DND-41 (cell line): ENCODE measurements around the gene DCC.

Experiments
- EZH2 ChIP-seq: IDR thresholded peaks from 3 replicates; pipeline ENCODE4 v1.6.1; 2012; ENCODE audit warnings: borderline replicate concordance, low read depth, mild to moderate bottlenecking, moderate library complexity, low read length, inconsistent platforms; ENCODE audit not compliant: severe bottlenecking
- TF ChIP-seq, protein P1 (sequence below): IDR thresholded peaks from 2 replicates; pipeline ENCODE4 v1.5.1; 2012; ENCODE audit warnings: borderline replicate concordance, low read length, moderate library complexity, mild to moderate bottlenecking; ENCODE audit not compliant: poor library complexity, severe bottlenecking; ENCODE audit errors: extremely low read depth

DNA sequence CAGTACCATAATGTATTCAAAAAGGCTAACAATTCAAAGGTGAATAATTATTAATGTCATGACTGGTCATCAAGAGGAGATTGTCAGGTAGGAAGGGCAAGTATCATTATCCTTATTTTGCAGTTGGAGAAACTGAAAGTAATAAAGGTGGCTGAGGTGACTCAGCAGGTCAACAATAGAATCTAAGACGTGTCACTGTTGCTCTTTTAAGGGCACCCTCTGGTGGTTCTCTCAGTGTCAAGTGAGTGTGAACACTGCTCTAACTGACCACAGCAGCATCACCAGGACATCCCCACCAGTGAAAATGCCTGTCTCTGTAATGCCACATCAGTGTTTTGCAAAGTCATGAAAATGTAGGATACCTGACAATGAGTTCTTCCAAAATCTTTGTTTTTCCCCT is 69.7 kb downstream of the DCC start:
- TF ChIP-seq, protein P1, sequence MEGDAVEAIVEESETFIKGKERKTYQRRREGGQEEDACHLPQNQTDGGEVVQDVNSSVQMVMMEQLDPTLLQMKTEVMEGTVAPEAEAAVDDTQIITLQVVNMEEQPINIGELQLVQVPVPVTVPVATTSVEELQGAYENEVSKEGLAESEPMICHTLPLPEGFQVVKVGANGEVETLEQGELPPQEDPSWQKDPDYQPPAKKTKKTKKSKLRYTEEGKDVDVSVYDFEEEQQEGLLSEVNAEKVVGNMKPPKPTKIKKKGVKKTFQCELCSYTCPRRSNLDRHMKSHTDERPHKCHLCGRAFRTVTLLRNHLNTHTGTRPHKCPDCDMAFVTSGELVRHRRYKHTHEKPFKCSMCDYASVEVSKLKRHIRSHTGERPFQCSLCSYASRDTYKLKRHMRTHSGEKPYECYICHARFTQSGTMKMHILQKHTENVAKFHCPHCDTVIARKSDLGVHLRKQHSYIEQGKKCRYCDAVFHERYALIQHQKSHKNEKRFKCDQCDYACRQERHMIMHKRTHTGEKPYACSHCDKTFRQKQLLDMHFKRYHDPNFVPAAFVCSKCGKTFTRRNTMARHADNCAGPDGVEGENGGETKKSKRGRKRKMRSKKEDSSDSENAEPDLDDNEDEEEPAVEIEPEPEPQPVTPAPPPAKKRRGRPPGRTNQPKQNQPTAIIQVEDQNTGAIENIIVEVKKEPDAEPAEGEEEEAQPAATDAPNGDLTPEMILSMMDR, result no peak
- TF ChIP-seq EZH2, result no peak
